HG03196 (cell line): Measurements from ENCODE around the gene TSHZ3.

Source experiments
- ATAC-seq: cut with Tn5 transposase; IDR thresholded peaks from one replicate; pipeline ENCODE4 v1.9.1; 2021; ENCODE audit not compliant: unreplicated experiment

Gene TSHZ3, protein sequence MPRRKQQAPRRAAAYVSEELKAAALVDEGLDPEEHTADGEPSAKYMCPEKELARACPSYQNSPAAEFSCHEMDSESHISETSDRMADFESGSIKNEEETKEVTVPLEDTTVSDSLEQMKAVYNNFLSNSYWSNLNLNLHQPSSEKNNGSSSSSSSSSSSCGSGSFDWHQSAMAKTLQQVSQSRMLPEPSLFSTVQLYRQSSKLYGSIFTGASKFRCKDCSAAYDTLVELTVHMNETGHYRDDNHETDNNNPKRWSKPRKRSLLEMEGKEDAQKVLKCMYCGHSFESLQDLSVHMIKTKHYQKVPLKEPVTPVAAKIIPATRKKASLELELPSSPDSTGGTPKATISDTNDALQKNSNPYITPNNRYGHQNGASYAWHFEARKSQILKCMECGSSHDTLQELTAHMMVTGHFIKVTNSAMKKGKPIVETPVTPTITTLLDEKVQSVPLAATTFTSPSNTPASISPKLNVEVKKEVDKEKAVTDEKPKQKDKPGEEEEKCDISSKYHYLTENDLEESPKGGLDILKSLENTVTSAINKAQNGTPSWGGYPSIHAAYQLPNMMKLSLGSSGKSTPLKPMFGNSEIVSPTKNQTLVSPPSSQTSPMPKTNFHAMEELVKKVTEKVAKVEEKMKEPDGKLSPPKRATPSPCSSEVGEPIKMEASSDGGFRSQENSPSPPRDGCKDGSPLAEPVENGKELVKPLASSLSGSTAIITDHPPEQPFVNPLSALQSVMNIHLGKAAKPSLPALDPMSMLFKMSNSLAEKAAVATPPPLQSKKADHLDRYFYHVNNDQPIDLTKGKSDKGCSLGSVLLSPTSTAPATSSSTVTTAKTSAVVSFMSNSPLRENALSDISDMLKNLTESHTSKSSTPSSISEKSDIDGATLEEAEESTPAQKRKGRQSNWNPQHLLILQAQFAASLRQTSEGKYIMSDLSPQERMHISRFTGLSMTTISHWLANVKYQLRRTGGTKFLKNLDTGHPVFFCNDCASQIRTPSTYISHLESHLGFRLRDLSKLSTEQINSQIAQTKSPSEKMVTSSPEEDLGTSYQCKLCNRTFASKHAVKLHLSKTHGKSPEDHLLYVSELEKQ

DNA sequence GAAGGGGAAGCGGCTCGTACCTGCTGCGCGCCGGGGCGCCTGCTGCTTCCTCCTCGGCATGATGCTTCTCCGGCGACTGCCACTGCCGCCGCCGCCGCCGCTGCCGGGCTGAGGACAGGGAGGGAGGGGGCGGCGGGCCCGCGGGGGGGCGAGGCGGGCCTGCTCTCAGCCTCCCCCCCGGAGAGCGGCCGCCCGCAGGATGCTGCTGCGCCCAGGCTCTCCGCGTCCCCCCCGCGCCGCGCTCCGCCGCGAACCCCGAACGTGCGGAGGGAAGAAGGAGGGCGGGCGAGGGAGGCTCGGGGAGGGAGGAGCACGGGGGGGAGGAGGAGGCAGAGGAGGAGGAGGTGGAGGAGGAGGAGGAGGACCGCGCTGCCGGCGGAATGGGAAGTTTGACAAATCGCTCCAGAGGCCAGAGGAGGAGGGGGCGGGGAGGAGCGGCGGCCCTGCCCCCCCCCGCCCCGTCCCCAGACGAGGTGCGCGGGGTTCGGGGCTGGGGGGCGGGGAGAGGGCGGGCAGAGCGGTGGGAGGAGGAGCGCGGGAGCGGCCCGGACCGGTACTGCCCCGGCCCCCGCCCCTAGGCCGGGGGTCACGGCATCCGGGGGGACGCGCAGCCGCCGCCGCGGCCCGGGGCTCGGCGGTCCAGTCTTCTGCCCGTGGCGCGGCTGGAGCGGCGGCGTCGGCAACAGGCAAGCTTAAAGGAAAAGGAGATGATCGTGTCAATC is at the start of gene TSHZ3:
TSS of gene TSHZ3 (minus strand) at position 277 of the 722 bp plus-strand sequence. CDS start at position 60, 217 bp downstream.
- no peak for ATAC-seq

DNA sequence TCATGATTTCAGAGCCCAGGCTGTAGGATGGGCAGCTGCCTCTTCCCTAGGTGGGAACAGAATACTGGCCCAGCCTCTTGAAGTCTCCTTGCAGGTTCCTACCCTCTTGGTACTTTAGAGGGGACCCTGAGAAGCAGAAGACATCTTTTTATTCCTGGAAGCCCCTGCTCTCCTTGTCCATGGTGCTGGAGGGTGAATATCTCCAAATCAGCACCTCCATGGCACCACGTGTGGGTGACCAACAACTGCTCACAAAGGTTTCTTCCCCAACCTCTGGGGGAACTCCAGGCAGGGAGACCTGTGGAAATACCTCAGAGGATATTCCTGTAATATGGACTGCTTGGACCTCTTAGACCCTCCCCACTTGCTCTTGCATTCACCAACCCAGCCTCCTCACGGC is 48.1 kb upstream of the TSHZ3 start:
- no peak for ATAC-seq

DNA sequence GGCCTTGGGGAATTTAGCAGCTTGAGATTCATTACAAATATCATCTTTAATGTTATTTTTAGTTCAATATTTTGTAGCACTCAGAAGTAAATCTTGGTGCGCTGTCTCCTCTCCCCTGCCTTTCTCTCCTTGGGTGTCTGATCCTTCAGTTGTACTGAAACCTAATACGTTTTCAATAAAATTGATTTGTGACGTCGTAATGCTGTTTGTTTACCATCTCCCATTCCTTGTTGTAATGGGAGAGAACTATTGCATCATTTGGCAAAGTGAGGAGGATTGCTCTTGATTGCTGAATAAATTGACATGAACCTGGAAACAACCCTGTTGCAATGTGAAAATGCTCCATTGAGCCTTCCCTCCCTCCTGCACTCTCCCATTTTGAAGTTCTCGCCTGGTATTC is 43.2 kb upstream of the TSHZ3 start:
- no peak for ATAC-seq

DNA sequence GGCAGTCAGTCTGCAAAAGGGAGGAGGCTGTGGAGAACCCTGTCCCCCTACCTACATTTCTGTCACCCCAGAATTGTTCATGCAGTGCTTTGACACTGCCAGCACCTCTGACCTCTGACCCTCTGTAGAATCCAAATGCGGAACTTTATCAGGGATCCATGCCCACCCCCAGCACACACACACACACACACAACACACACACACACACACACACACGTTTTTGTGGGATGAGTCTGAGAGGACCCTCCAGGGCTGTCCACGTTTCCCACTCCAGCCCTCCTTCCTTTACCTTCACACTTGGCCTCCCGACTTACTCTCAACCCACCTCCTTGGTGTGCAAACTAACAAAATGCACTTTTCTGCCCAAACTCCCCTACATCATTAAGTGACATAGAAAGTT is 42.3 kb upstream of the TSHZ3 start:
- no peak for ATAC-seq

DNA sequence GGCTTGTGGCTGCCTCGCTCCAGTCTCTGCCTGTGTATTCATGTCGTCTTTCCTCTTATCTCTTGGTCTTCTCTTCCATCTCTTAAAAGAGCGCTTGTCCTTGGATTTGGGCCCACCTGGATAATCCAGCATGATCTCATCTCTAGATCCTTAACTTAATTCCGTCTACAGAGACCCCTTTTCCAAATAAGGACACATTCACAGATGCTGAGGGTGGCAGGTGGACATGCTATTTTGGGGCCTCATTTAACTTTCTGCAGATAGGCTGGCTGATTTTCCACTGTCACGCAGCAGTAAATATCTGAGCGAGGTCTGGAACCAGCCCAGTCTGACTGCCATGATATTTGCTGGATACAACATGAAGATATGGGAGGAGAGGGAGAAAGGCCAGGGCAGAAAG is 41.5 kb upstream of the TSHZ3 start:
- ATAC-seq, result no peak

DNA sequence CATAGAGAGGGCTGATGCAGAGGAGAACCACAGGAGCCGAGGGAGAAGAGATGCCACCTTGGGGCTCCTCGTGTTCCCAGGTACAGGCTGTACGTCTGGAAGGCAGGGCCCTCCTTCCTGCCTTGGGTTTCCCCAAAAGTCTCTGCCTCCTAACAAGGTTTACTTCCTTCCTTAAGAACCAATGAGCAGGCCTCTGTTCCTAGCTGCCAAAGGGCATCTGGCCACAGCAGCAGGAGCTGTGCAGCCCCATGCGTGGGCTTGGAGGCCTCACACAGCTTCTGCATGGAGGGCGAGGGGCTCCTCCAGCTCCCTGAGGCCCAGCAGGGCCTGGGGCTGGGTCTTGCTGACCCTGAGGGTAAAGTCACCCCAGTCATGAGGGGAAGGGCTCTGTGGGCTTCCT is 40.6 kb upstream of the TSHZ3 start:
- no peak for ATAC-seq

DNA sequence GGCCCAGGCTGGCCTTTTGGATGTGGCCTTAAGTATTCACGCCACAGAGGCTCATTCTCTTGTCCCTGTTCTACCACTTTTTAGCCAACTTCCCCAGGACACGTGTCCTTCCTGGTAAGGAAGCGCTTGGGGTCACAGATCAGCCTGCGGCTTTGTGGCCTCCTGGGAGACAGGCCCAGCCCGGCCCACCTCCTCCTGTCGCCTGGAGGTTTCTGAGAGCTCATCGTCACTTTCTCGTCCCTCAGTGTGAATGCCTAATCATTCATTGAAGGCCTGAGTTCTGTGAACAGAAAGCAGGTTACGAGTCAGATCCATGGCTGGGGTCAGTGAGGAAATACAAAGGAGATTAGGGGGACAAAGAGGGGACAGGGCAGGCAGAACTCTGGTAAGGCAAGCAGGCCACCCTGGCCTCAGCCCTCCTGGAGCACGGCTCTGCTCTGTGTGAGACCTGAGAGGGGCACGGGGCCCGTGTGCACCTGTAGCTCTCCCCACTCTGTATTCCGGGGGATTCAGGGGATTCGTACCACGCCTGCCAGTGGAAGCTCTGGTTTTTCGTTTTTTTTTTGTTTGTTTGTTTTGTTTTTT is 38.6 kb upstream of the TSHZ3 start:
- no peak for ATAC-seq

DNA sequence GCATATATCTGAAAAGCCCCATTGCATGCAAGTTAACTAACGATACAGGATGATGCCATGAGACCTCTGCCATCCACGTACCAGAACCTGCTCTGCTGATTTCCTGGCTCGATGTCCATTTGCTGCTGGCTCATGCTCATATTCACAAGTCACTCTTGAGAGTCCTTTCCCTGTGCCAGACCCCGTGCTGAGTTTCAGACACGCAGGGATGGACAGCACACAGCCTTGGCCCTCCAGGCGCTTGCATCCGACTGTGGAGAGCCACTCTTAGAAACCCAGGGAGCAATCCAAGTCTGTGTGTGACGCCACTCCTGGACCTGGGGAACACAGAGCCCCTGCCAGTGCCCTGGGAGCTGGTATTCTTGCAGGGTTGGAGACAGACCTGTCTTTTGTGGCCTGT is 37.6 kb upstream of the TSHZ3 start:
- no peak for ATAC-seq

DNA sequence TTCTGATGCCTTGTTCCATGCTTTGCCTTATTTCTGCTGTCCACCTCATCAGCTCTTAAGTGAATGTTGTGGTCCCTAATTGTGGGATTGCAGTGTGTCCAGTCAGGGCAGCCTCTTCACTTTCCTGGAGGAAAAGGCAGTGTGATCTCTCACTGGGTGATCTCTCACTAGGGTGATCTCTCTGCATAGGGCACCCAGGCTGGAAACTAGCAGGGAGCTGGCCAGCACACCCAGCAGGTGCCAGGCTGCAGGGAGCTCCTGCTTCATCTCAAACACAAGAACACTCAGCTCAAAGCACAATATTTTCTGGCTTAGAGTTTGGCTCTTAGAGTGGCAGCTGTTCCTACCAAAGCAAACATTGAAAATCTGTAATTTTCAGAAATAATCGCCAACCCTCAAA is 36.5 kb upstream of the TSHZ3 start:
- no peak for ATAC-seq

DNA sequence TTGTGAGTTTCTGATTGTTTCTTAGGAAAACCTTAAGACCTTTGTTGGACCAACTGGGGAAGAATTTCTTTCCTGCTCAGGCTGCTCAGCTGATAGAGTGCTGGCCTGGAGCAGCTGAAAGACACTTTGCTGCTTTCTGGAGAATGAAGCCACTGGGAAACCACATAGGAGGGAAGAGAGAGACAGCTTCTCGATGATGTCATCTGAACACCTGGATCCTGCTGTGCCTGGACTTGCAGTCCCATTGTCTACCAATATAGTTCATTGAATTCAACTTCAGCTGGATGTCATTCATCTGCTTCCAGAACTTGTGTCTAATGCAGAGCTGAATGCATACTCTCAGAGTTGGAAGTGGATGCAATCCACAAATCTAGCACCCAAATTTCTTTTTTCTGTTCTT is 34.3 kb upstream of the TSHZ3 start:
- ATAC-seq, result no peak

DNA sequence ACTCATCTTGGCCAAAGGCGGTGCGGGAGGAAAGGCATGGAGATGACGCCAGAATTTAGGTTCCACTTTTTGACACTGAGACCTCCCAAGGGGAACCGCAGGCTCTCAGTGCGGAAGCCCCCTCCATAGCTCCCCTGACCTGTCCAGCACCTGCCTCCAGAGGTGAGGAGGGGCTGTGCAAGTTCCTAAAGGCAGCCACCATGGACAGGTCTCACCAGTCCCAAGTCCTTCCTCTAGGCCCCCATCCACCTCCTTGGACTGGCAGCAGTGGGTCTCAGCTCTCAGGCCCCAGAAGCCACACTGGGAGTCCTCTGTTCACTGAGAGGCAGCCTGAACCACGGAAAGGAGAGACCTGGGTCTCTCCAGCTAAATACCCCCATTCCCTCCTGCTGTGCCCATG is 31.6 kb upstream of the TSHZ3 start:
- no peak for ATAC-seq

DNA sequence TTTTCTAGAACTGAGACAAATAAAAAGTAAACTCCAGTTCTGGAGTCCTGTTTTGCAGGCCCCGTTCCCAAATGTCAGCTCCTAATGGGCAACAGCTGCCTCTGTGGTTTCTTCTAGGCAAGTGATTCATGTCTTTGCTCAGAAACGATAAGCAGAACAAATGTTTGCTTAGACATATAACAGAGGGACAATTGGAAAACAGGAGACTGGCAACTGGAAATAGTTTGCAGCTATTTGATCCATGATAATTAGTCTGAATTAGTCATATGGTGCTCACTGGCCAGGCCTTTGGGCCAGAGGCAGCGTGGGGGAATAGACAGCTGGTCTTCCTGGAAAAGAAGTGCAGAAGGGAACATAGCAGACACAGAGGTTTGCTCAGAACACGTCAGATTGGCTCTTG is 29.2 kb upstream of the TSHZ3 start:
- no peak for ATAC-seq

DNA sequence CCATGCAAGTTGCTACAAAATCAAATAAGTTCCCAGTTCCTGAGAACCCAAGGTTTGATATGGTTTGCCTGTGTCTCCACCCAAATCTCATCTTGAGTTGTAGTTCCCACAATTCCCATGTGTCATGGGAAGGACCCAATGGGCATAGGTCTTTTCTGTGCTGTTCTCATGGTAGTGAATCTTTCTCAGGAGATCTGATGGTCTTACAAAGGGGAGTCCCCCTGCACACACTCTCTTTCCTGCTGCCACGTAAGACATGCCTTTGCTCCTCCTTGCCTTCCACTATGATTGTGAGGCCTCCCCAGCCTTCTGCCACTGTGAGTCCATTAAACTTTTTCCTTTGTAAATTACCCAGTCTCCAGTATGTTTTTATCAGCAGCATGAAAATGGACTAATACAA is 28.5 kb upstream of the TSHZ3 start:
- no peak for ATAC-seq

DNA sequence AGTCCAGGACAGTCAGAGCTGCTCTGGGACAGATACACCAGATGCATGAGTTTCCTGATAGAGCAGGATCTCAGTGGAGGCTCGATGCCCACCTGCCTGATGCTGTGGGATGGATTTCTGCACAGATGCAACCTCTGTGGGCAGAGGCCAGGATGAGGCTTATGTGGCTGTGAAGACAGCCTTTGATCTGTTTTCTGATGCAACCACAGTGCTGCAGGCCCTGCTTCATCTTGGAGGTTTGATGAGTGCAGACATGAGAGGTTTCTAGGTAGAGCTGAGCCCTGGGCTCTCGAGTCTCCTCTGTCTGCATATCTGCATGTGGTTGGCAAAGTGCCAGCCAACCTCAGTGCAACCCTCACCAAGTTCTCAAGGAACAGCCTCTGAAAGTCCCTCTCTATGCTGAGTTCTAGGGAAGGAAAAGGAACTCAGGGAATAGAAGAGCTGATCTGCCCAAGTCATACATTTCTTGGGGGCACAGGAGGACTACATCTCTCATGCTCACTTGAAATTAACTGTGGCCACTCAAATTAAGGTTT is 23.1 kb upstream of the TSHZ3 start:
- ATAC-seq, result no peak

DNA sequence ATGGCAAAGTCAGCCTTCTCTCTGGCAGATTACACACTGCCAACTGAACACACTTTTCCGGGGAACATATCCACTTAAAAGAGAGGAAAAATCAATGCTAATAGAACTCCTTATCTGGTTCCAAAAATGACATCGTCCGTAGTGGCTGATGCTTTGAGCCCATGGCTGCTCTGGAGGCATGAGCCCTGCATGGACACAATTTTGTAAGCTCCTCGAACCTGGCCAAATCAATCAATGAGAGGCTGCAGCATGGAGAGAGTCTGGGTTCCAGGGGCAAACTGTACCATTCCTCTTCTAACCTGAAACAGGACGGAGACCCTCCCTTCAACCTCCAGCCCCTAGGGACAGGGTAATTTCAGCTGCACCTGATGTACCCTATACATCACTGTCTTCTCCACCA is 21.0 kb upstream of the TSHZ3 start:
- no peak for ATAC-seq

DNA sequence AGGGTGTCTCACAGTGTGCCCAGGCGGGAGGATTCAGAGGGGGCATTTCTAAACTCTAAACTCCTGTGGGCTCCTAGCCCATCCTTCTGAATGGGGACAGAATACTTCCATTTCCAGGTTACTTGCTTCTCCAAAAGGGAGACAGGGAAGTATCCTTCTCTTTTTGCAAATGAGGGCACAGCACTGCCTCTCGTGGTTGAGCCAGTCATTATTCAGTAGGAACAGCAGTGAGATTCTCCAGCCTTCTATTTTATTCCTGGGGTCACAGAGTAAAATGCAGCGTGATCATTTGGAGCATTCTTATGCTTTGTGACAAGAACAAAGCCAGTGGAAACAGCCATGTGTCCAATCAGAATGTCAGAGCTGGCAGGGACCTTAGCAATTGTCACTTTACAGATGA is 15.7 kb upstream of the TSHZ3 start:
- no peak for ATAC-seq

DNA sequence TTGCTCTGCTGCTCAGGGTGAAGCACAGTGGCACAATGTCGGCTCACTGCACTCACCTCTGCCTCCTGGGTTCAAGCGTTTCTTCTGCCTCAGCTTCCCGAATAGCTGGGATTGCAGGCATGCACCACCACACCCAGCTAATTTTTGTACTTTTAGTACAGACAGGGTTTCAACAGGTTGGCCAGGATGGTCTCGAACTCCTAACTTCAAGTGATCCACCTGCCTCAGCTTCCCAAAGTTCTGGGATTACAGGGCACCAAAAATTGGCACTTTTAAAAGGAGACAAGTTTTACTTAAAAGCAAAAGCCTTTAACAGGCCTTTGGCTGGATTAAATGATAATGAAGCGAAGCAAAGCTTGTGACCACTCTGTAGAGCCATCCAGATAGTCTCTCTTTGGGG is 12.5 kb upstream of the TSHZ3 start:
- ATAC-seq, result no peak

DNA sequence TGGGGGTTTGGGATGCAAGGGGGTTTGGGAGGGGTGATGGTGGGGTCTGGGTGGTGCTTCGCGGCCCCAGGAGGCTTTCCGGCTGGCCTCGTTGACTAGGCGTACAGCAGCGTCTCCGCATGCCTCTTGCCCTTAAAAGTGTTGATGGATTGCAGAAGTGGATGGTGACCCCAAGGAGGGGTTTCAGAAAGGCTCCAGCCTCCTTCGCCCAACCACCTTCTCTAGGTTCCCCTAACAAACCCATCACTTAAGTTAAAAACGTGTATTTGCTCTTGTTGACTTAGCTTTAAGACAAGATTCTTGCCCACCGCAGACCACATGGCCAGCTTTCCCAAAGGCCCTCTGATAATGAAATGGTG is 8.1 kb upstream of the TSHZ3 start:
- no peak for ATAC-seq

DNA sequence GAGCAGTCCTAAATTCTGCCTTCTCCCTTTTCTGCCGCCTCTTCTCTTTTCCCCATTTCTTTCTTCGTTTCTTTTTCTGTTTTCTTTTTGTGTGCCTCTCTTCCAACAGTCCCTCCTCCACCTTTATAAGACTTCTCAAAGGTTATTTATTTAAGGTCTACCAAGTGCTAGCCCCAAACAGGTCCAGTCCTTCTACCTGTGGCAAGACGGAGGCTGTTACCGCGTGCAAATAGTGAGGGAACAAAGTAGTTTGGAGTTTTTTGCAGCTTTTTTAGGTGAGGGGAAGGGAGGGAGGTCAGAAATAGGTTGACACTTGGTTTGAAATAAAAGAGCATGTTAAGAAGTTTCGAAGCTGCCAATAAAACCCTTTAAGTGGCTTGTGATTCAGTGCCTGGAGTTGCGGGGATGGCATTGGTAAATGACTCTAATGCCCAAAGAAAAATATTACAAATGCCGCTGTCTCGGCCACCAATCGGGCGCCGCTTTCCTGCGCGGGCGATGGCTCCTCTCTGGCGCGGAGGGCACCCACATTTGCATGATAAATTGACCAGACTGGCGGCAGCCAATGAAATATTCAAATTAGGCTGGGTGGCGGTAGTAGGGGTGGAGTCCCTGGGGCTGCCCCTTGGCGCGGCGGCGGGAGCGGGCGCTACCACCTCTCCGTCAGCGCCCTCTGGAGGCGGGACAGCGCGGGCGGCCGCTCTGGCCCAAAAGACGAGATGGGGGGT is 7.5 kb upstream of the TSHZ3 start:
- ATAC-seq, result no peak

DNA sequence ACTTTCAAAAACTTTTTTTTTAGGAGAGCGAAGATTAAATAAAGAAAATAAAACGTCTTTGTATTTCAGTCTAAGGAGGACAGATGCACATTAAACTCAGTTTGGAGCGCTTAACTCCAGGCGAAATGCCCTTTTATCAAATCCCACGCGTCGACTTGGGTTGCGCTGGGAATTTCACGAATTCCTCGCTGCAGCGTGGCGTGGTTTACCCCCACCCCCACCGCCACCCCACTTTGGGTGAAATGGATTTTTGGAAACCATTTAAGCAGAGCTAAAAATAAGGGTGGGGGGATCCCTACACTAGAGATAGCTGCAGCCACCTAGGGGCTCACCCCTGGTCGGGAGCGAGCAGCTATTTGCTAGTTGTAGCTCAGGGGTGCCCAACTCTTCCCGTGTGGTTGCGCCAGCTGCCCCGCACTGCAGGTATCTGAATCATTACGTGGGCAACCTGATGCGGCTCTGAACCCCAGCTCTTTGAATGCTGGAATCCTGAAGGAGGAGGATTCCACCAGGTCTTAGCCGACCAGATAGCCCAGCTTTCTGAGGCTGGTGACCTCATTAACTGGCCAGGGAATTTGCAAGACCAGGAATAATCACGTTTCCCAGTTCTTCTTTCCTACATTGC is 6.5 kb upstream of the TSHZ3 start:
- ATAC-seq, result no peak
